Testis (tissue), 3 donors: ENCODE data around the gene TMEM52. TPM values are rescaled to one million over a fixed set of nuclear protein-coding genes. Genes with fewer than 3 reads are reported as not detected.

Experiments used
- DNase-seq: peaks from one replicate; pipeline ENCODE4 v3.0.0-alpha.2; 2019
- H3K27ac ChIP-seq, 2 donors: fragments of 200-600 bp; sonication (generic); one replicate each; pipeline ENCODE4 v1.5.1; 2019
- H3K27me3 ChIP-seq: fragments of 200-600 bp; sonication (generic); one replicate; pipeline ENCODE4 v1.5.1; 2019
- H3K36me3 ChIP-seq: fragments of 200-600 bp; sonication (generic); one replicate; pipeline ENCODE4 v1.5.1; 2017; ENCODE audit warnings: low read depth; ENCODE audit errors: missing control alignments
- H3K4me1 ChIP-seq: fragments of 200-600 bp; sonication (generic); one replicate; pipeline ENCODE4 v1.5.1; 2019
- H3K4me3 ChIP-seq, 2 donors: fragments of 200-600 bp; sonication (generic); one replicate each; pipeline ENCODE4 v1.5.1; 2017 to 2019
- H3K9me3 ChIP-seq: fragments of 200-600 bp; sonication (generic); one replicate; pipeline ENCODE4 v1.5.1; 2017
- POLR2A ChIP-seq: fragments of 450-650 bp; IDR thresholded peaks from one replicate; pipeline ENCODE4 v1.6.1; 2017; ENCODE audit warnings: antibody characterized with exemption, mild to moderate bottlenecking, moderate library complexity
- WGBS, 2 donors: methylation state at CpG; one replicate each; pipeline ENCODE4 v1.1.5; 2018; 5-methylcytosine and 5-hydroxymethylcytosine counted together
- intact Hi-C: fragments of 100-400 bp; cut with DNase I; formaldehyde crosslinking; loops from one replicate; pipeline ENCODE4 v1.15.1; 2023; ENCODE audit warnings: low total_unique reads
- polyA plus RNA-seq: library from polyadenylated mRNA; stranded (reverse); fragments of 350-450 nt; fragmentation: Illumina TruSeq; extraction: RNeasy Lipid Tissue Mini Kit (QIAGEN cat#74804); gene quantifications from one replicate; pipeline ENCODE4 v1.2.3, GENCODE V29; 2014; ENCODE audit warnings: low read depth, low replicate concordance; ENCODE audit not compliant: insufficient read depth
- total RNA-seq, 2 donors: library from RNA; depleted of rRNA; stranded (reverse); fragments of >200 nt; gene quantifications; one replicate each; pipeline ENCODE4 v1.2.3, GENCODE V29; 2016
- TF ChIP-seq, protein P1 (sequence below), 3 experiments: fragments of 450-650 bp in 2 of 3; fragments of 200-600 bp in 1 of 3; sonication (generic) in 1 of 3; IDR thresholded peaks; one replicate each; pipeline ENCODE4 v1.5.1; 2016 to 2019; ENCODE audit warnings: antibody characterized with exemption in 3 of 3, mild to moderate bottlenecking in 2 of 3, moderate library complexity in 1 of 3

The TMEM52 gene
- total and polyA plus RNA-seq, 3 donors from 2014 or later: 40.8 to 143 (median 74.0) TPM

DNA sequence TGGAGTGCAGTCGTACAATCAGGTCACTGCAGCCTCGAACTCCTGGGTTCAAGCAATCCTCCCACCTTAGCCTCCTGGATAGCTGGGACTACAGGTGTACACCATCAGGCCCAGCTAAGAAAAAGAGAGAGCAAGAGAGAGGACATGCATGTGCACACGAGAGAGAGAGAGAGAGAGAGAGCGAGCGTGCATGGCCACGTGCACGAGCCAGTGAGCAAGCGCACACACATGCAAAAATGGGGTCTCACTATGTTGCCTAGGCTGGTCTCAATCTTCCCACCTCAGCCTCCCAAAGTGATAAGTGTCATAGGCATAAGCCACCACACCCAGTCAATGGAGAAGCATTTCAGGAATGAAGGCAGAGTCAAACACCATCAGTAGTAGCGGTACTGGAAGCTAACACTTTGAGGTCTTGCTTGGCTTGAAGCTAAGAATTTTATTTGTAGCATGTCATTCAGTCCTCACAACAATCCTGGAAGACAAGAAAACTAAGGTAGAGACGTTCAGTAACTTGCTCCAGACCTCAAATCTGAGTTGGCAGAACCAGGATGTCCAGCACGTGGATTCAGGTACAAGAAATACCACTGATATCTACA lies 42.6 kb downstream of the TMEM52 start:
- intact Hi-C loops: no loop called here
- Histone ChIP-seq H3K4me1 (peaks cover 42% of the 10 kb centered on the region), H3K4me3 (no peak overlapping the region), H3K27me3 (no peaks in the 10 kb centered on the region), H3K27ac (no peak overlapping the region), H3K9me3 (no peaks in the 10 kb centered on the region), H3K36me3 (no peaks in the 10 kb centered on the region)
- no peak for DNase-seq
- TF ChIP-seq POLR2A: no peak
- TF ChIP-seq, protein P1, sequence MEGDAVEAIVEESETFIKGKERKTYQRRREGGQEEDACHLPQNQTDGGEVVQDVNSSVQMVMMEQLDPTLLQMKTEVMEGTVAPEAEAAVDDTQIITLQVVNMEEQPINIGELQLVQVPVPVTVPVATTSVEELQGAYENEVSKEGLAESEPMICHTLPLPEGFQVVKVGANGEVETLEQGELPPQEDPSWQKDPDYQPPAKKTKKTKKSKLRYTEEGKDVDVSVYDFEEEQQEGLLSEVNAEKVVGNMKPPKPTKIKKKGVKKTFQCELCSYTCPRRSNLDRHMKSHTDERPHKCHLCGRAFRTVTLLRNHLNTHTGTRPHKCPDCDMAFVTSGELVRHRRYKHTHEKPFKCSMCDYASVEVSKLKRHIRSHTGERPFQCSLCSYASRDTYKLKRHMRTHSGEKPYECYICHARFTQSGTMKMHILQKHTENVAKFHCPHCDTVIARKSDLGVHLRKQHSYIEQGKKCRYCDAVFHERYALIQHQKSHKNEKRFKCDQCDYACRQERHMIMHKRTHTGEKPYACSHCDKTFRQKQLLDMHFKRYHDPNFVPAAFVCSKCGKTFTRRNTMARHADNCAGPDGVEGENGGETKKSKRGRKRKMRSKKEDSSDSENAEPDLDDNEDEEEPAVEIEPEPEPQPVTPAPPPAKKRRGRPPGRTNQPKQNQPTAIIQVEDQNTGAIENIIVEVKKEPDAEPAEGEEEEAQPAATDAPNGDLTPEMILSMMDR (IDR thresholded peaks at IDR 0.05): no peak
- 79 to 82% methylated on average over 11 of the region's 11 CpGs for WGBS, 2 donors

DNA sequence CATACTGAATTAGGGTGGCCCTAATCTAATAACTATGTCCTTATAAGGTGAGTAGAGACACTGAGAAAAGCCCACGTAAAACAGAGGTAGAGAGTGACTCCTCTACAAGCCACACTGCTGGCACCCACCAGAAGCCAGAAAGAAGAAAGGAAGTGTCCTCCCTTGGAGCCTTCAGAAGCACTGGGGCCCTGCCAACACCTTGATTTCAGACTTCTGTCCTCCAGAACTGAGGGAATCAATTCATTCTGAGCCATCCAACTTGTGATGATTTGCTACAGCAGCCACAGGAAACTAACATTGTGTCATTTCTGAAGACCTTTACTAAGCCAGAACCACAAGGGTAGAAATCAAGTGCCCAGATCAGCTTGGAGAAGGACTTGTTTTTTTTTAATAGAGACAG lies 43.1 kb downstream of the TMEM52 start:
- TF ChIP-seq, protein P1 (IDR thresholded peaks at IDR 0.05): no peak
- no peak for TF ChIP-seq POLR2A
- Histone ChIP-seq H3K27ac (peak overlapping the region in 1 of 2 donors; percentile 18), H3K9me3 (no peaks in the 10 kb centered on the region), H3K36me3 (no peaks in the 10 kb centered on the region), H3K27me3 (no peaks in the 10 kb centered on the region), H3K4me1 (peaks cover 39% of the 10 kb centered on the region), H3K4me3 (no peak overlapping the region)
- DNase-seq: peak; percentile 57
- WGBS, 2 donors: 57 to 80% methylated on average over 1 of the region's 1 CpG
- intact Hi-C loops: no loop called here

DNA sequence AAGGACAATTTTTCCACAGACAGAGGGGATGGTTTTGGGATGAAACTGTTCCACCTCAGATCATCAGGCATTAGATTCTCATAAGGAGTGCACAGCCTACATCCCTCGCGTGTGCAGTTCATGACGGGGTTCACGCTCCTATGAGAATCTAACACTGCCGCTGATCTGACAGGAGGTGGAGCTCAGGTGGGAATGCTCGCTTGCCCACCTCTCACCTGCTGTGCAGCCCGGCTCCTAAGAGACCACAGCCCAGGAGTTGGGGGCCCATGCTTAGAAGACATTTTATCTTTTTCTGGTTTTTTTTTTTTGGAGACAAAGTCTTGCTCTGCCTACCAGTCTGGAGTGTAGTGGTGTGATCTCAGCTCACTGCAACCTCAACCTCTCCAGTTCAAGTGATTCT lies 44.2 kb downstream of the TMEM52 start:
- intact Hi-C loops: no loop called here
- Histone ChIP-seq H3K4me1 (peaks cover 36% of the 10 kb centered on the region), H3K4me3 (no peak overlapping the region)

DNA sequence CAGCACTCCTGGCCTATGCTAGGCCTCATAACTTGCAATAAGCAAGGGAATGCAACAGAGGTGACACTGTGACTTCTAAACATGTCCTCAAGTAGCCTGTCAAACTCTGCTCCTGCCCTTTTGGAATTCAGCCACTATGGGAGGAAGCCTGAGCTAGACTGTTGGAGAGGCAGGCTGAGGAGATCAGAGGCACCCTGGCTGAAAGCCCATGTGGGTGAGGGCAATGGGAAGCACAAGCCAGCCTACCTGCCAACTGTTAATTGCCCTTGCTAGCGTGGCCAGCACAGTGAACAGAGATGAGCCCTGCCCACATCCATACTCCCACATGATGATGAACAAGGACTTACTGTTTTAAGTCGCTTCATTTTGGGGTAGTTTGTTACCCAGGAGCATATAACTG lies 45.9 kb downstream of the TMEM52 start:
- no peaks in the 10 kb centered on the region for H3K27me3 ChIP-seq
- peaks cover 36% of the 10 kb centered on the region for H3K4me1 ChIP-seq
- no peak overlapping the region for H3K27ac ChIP-seq
- WGBS, 2 donors: 65 to 79% methylated on average over 2 of the region's 2 CpGs
- H3K36me3 ChIP-seq: no peaks in the 10 kb centered on the region
- intact Hi-C loops: no loop called here
- no peaks in the 10 kb centered on the region for H3K9me3 ChIP-seq
- TF ChIP-seq, protein P1 (IDR thresholded peaks at IDR 0.05): no peak
- no peak for TF ChIP-seq POLR2A
- DNase-seq: peak; percentile 67
- no peak overlapping the region for H3K4me3 ChIP-seq

More for the DNA sequence above, 44.2 kb downstream of the TMEM52 start:
- no peak overlapping the region for H3K27ac ChIP-seq
- H3K36me3 ChIP-seq: no peaks in the 10 kb centered on the region
- no peak for DNase-seq
- no peaks in the 10 kb centered on the region for H3K27me3 ChIP-seq
- WGBS, 2 donors: 92 to 98% methylated on average over 7 of the region's 7 CpGs
- TF ChIP-seq, protein P1 (IDR thresholded peaks at IDR 0.05): no peak
- no peak for TF ChIP-seq POLR2A
- no peaks in the 10 kb centered on the region for H3K9me3 ChIP-seq
